Measurements from ENCODE around the gene RBPMS2.
A peak's percentile ranks its signal among the peaks of the same experiment; 100 is the strongest.

DNA sequence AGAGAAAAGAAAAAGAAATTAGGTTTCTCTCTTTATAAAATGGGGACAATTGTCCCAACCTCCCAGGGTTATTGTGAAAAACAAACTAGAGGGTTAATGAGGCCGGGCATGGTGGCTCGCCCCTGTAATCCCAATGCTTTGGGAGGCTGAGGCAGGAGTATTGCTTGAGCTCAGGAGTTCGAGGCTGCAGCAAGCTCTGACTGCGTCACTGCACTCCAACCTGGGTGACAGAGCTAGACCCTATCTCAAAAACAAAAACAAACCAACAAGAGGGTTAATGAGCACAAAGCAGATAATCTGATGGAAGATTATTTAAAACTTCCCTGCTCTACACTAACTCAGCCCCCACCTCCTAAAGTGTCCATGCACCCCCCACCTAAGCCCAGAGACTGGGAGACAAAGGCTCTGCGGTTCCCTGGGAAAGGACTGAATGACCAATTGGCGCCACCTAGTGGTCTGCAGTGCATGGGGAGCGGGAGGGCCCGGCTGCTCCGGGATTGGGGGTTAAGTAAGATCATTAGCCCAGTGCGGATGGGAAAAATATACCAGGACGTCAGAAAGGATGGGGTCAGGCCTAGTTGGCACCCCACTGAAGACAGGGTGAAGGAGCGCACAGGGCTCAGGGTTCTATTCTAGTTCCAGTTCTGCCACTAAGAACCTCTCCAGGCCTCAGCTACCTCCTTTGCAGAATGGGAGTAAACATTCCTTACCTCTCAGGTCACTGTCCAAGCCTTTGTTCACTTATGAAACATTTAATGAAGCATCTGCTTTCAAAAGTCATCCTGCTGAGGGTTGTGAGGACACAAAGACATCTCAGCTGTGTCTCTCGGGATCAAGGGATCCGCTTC lies 34.5 kb upstream of the RBPMS2 start:
- TF ChIP-seq EP300 (conservative IDR thresholded peaks at IDR 0.05; ENCODE audit: poor library complexity, severe bottlenecking) (no peak), POLR2AphosphoS5 (IDR thresholded peaks at IDR 0.05) (no peak), TAF1 (IDR thresholded peaks at IDR 0.05; ENCODE audit: low read depth) (no peak)
- TF ChIP-seq, protein P1, sequence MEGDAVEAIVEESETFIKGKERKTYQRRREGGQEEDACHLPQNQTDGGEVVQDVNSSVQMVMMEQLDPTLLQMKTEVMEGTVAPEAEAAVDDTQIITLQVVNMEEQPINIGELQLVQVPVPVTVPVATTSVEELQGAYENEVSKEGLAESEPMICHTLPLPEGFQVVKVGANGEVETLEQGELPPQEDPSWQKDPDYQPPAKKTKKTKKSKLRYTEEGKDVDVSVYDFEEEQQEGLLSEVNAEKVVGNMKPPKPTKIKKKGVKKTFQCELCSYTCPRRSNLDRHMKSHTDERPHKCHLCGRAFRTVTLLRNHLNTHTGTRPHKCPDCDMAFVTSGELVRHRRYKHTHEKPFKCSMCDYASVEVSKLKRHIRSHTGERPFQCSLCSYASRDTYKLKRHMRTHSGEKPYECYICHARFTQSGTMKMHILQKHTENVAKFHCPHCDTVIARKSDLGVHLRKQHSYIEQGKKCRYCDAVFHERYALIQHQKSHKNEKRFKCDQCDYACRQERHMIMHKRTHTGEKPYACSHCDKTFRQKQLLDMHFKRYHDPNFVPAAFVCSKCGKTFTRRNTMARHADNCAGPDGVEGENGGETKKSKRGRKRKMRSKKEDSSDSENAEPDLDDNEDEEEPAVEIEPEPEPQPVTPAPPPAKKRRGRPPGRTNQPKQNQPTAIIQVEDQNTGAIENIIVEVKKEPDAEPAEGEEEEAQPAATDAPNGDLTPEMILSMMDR (IDR thresholded peaks at IDR 0.05; ENCODE audit: poor library complexity, severe bottlenecking): peak; percentile 79
